ENCODE data around the gene DDN.

The DDN gene

GRCh38 chr12:49041881-49042484 is 42.8 kb upstream of the DDN start:
- H3K4me3 ChIP-seq (ENCODE audit: control insufficient read depth, low read depth, low read length) = no peak overlapping the region
- TF ChIP-seq CTCF (conservative IDR thresholded peaks at IDR 0.05; ENCODE audit: control insufficient read depth, insufficient read depth, low read depth, low read length) = no peak
- DNase-seq (ENCODE audit: low read depth) = no peak

- H3K4me3 ChIP-seq (ENCODE audit: control insufficient read depth, low read depth, low read length) = no peak overlapping the region
- no peak for TF ChIP-seq CTCF (conservative IDR thresholded peaks at IDR 0.05; ENCODE audit: control insufficient read depth, insufficient read depth, low read depth, low read length)
- no peak for DNase-seq (ENCODE audit: low read depth)
These were observed 42.1 kb upstream of the DDN start for GRCh38 chr12:49041036-49041880.

GRCh38 chr12:49040364-49040855 is 41.2 kb upstream of the DDN start:
- H3K4me3 ChIP-seq (ENCODE audit: control insufficient read depth, low read depth, low read length) = no peak overlapping the region
- DNase-seq (ENCODE audit: low read depth) = no peak
- TF ChIP-seq CTCF (conservative IDR thresholded peaks at IDR 0.05; ENCODE audit: control insufficient read depth, insufficient read depth, low read depth, low read length) = no peak

GRCh38 chr12:49039421-49040363 is 40.5 kb upstream of the DDN start:
- TF ChIP-seq CTCF (conservative IDR thresholded peaks at IDR 0.05; ENCODE audit: control insufficient read depth, insufficient read depth, low read depth, low read length) = no peak
- H3K4me3 ChIP-seq (ENCODE audit: control insufficient read depth, low read depth, low read length) = no peak overlapping the region
- no peak for DNase-seq (ENCODE audit: low read depth)

GRCh38 chr12:49038291-49038955 is 39.2 kb upstream of the DDN start:
- H3K4me3 ChIP-seq (ENCODE audit: control insufficient read depth, low read depth, low read length) = no peak overlapping the region
- no peak for DNase-seq (ENCODE audit: low read depth)
- TF ChIP-seq CTCF (conservative IDR thresholded peaks at IDR 0.05; ENCODE audit: control insufficient read depth, insufficient read depth, low read depth, low read length) = no peak

- no peak overlapping the region for H3K4me3 ChIP-seq (ENCODE audit: control insufficient read depth, low read depth, low read length)
- DNase-seq (ENCODE audit: low read depth) = no peak
- no peak for TF ChIP-seq CTCF (conservative IDR thresholded peaks at IDR 0.05; ENCODE audit: control insufficient read depth, insufficient read depth, low read depth, low read length)
These were observed 38.7 kb upstream of the DDN start for GRCh38 chr12:49037947-49038237.

Data from fibroblast of mammary gland (primary cell).